HEK293T (cell line): ENCODE results near the gene OXNAD1.

Source experiments
- CTCF ChIA-PET: fragments of 350-600 bp; formaldehyde crosslinking; extraction: SDS; loops from one replicate; lab custom pipeline; 2021; ENCODE audit warnings: antibody characterized with exemption, inconsistent platforms; lab: Yijun Ruan, JAX
- POLR2A ChIA-PET: fragments of 350-600 bp; formaldehyde crosslinking; extraction: SDS; loops from one replicate; lab custom pipeline; 2020; ENCODE audit warnings: antibody characterized with exemption, inconsistent platforms; lab: Yijun Ruan, JAX
- DNase-seq: peaks from one replicate; pipeline ENCODE4 v3.0.0; 2012; ENCODE audit warnings: mixed read lengths; ENCODE audit errors: extremely low spot score
- ARNT ChIP-seq: fragments of 450-650 bp; IDR thresholded peaks from 2 replicates; pipeline ENCODE4 v1.6.1; 2017; ENCODE audit warnings: mild to moderate bottlenecking
- BHLHE40 ChIP-seq: fragments of 450-650 bp; IDR thresholded peaks from 2 replicates; pipeline ENCODE4 v1.6.1; 2016; ENCODE audit warnings: mild to moderate bottlenecking, moderate library complexity, borderline replicate concordance
- CTBP1 ChIP-seq: fragments of 450-650 bp; IDR thresholded peaks from 2 replicates; pipeline ENCODE4 v1.6.1; 2016; ENCODE audit warnings: borderline replicate concordance
- ELF4 ChIP-seq: fragments of 450-650 bp; IDR thresholded peaks from 2 replicates; pipeline ENCODE4 v1.6.1; 2017; ENCODE audit warnings: antibody characterized with exemption
- FOXA1 ChIP-seq: fragments of 450-650 bp; IDR thresholded peaks from 2 replicates; pipeline ENCODE4 v1.6.1; 2016; ENCODE audit warnings: mild to moderate bottlenecking
- FOXK2 ChIP-seq: fragments of 450-650 bp; IDR thresholded peaks from 2 replicates; pipeline ENCODE4 v1.6.1; 2016; ENCODE audit warnings: mild to moderate bottlenecking
- FOXM1 ChIP-seq: fragments of 450-650 bp; IDR thresholded peaks from 2 replicates; pipeline ENCODE4 v1.6.1; 2017; ENCODE audit warnings: mild to moderate bottlenecking, borderline replicate concordance
- HDGF ChIP-seq: fragments of 450-650 bp; IDR thresholded peaks from 2 replicates; pipeline ENCODE4 v1.6.1; 2017; ENCODE audit warnings: antibody characterized with exemption, borderline replicate concordance
- L3MBTL2 ChIP-seq: fragments of 450-650 bp; conservative IDR thresholded peaks from 2 replicates; pipeline ENCODE4 v1.6.1; 2016; ENCODE audit warnings: mild to moderate bottlenecking
- LEF1 ChIP-seq: fragments of 450-650 bp; IDR thresholded peaks from 2 replicates; pipeline ENCODE4 v1.6.1; 2017; ENCODE audit warnings: mild to moderate bottlenecking, borderline replicate concordance
- NFRKB ChIP-seq: fragments of 450-650 bp; IDR thresholded peaks from 2 replicates; pipeline ENCODE4 v1.6.1; 2016; ENCODE audit warnings: mild to moderate bottlenecking, moderate library complexity
- SP1 ChIP-seq: fragments of 450-650 bp; IDR thresholded peaks from 2 replicates; pipeline ENCODE4 v1.6.1; 2017
- SUZ12 ChIP-seq: fragments of 450-650 bp; IDR thresholded peaks from 2 replicates; pipeline ENCODE4 v1.6.1; 2016; ENCODE audit warnings: mild to moderate bottlenecking
- TARDBP ChIP-seq: fragments of 450-650 bp; IDR thresholded peaks from 2 replicates; pipeline ENCODE4 v1.6.1; 2016
- ZNF384 ChIP-seq: fragments of 450-650 bp; IDR thresholded peaks from 2 replicates; pipeline ENCODE4 v1.6.1; 2016
- TF ChIP-seq, protein P1 (sequence below): fragments of 450-650 bp; IDR thresholded peaks from 2 replicates; pipeline ENCODE4 v1.6.1; 2016

OXNAD1 gene

DNA sequence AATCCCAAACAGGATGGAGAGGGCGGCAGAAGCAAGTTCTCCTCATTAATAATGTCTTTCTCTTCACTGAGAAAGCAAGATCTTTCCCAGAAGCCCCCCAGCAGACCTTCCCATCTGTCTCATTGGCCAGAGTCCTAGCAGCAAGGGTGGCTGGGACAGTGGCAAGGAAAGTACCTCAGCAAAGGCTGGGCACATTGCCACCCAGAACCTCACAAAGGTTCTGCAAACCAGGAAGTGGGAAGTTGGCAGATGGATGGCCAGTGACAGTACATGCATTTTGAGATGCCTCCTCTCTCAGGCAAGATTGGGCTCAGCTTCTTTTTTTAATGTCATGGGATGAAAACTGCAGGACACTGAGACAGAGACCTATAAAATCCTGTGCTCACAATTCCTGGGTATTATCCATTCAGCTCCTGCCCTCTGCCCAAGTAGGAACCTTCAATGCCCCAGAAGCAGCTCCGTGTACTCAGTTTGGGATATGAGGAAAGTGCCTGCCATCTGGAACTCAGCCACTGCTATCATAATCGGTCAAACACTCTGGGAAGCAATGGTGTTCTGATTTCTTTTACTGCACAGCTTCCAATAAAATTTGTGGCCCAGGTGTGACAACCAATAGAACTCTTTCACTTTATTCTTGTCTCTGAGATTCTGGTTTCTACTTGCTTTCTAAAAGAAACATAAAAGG lies 25.8 kb upstream of the OXNAD1 start:
- POLR2A ChIA-PET: no interaction called here
- TF ChIP-seq ELF4 (no peak), CTBP1 (no peak), NFRKB (no peak), ZNF384 (no peak), TARDBP (no peak), SP1 (no peak), FOXA1 (no peak), HDGF (no peak), SUZ12 (no peak), FOXM1 (no peak), FOXK2 (no peak), ARNT (no peak), BHLHE40 (no peak), L3MBTL2 (no peak), LEF1 (no peak)
- TF ChIP-seq, protein P1, sequence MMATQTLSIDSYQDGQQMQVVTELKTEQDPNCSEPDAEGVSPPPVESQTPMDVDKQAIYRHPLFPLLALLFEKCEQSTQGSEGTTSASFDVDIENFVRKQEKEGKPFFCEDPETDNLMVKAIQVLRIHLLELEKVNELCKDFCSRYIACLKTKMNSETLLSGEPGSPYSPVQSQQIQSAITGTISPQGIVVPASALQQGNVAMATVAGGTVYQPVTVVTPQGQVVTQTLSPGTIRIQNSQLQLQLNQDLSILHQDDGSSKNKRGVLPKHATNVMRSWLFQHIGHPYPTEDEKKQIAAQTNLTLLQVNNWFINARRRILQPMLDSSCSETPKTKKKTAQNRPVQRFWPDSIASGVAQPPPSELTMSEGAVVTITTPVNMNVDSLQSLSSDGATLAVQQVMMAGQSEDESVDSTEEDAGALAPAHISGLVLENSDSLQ: no peak
- CTCF ChIA-PET: no interaction called here
- no peak for DNase-seq

DNA sequence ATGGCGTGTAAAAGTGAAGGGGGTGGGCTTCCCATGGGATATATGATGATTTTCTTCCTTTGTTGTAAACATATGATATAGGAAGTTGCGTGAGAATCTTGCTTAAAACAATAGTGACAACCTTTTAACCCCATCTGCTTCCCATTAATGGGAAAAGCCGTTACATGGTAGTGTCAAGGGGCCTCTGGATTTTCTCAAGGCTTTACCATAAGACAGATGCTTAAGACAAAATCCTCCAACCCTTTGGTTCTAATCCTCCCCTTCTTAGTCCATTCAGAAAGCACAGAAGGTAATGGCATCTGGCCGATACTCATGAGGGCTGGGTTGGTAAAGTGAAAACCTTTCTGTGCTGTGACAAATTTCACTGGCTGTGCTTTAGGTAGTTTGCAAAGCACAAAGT lies 25.2 kb upstream of the OXNAD1 start:
- TF ChIP-seq, protein P1: no peak
- no peak for TF ChIP-seq FOXA1
- no peak for TF ChIP-seq ELF4
- no peak for TF ChIP-seq ARNT
- no peak for TF ChIP-seq L3MBTL2
- TF ChIP-seq CTBP1: no peak
- no peak for TF ChIP-seq SUZ12
- no peak for TF ChIP-seq SP1
- no peak for TF ChIP-seq FOXK2
- no peak for TF ChIP-seq BHLHE40
- CTCF ChIA-PET: no interaction called here
- DNase-seq: no peak
- POLR2A ChIA-PET: no interaction called here

DNA sequence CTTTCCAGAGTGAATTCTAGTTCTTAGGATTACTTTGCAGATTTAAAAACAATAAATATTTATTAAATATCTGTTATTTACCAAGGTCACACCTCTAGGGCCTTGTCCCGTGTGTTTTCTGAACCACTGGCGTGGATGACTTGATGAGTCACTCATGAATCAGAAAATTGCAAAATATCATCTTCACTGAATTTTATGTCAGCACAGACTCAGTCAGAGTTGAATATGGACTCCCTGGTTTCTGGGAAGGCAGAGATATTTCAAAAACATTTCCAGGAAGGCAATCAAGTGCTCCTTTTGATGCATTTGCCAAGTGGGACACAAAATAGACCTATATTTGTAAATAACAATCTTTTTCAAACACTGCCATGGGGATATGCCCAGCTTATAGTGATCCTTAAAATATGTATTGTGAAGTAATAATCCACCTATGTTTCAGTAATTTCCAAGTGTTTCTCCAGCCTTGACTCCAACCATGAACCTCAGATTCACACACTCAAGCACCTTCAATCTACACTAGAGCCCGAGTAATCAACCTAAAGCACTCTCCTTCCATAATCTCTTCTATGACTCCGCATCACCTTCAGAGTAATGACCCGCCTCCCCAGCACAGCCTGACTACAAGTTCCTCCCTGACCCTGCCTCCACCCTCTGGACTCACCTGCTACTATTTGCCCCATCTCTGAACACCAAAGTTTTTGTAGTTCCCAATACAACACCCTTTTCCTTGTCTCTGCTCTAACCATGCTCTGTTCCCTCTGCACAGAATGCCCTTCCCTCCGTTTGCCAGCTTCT lies 24.6 kb upstream of the OXNAD1 start:
- TF ChIP-seq, protein P1: no peak
- TF ChIP-seq CTBP1: no peak
- no peak for TF ChIP-seq HDGF
- no peak for TF ChIP-seq FOXK2
- no peak for TF ChIP-seq SP1
- TF ChIP-seq LEF1: no peak
- no peak for TF ChIP-seq L3MBTL2
- CTCF ChIA-PET: no interaction called here
- no peak for DNase-seq
- POLR2A ChIA-PET: no interaction called here

DNA sequence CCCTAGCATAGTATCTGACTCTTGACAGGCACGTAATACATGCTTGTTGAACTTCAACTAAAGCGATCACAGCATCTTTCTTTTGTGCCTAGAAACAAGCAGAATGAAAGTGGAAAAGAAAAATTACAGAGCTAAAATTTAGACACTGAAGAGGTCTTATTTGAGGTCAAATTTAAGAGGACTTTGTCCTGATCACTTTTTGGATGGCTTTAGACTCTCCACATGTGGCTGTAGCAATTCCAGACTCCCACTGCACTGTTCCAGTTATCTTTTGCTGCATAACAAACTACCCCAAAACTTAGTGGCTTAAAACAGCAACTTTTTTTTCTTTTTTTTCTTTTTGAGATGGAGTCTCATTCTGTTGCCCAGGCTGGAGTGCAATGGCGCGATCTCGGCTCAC lies 23.8 kb upstream of the OXNAD1 start:
- ChIA-PET CTCF (no interaction called here), POLR2A (no interaction called here)
- TF ChIP-seq, protein P1: no peak
- no peak for TF ChIP-seq FOXK2
- no peak for DNase-seq

DNA sequence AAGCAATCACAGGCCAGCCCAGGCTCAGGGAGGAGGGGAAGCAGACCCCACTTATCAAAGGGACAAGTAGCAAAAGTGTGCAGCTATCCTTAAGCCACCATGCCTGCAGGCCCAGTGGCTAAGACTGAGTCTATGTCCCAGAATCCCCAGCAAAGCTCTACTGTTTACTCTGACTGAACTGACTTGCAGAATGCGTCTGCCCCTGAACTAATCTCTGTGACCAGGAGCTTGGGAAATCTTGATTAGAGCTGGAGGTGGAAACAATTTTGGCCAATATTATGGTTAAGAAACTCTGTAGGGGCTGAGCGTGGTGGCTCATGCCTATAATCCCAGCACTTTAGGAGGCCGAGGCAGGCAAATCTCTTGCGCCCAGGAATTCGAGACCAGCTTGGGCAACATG lies 22.8 kb upstream of the OXNAD1 start:
- ChIA-PET POLR2A (no interaction called here), CTCF (interaction anchor here (0.6 kb wide), 2 partner anchors 11 to 294 kb away, joined by 3 to 6 read pairs; no protein-coding TSS in a partner anchor)
- DNase-seq: no peak
- TF ChIP-seq LEF1 (no peak), CTBP1 (no peak), ZNF384 (no peak), FOXM1 (no peak)

DNA sequence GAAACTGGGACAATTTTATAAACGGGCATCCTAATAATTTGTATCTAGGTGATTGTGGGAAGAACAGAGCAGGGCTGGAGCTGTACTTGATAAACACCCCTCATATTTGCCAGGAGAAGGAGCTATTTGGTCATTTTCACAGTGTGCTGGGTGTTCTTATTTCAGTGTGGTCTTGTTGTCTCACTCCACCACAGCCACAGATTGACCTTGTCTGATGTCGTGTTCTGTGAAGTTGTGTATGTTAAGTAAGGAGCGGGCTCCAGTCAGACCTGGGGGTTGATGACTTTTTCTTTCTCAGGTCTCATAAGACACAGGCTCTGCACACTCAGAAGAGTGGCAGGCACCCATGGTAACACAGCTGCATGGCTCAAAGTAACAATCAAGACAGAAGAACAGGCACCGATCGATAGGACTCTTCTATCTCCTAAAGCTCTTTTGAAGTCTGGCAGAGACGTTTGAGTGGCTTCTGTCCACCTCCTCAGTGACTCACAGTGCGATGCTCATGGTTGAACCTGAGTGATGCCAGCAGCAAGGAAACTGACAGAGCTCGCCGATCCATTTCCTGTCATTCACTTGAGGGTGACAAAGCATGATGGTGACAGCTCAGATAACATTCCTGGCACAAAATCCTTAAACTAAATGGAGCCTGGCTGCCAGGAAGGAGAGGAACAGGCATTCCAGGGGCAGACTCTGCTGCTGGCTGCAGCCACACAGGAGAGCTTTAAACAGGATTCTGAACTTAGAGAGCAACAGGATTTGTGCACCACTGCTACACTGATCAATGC lies 21.1 kb upstream of the OXNAD1 start:
- ChIA-PET CTCF (interaction anchor here (0.6 kb wide), 1 partner anchor 59 kb away, joined by 4 read pairs; no protein-coding TSS in a partner anchor), POLR2A (interaction anchor here (1.7 kb wide), 1 partner anchor 21 kb away, joined by 6 read pairs; the partner anchor contains the start of genes DPH3 and OXNAD1)
- DNase-seq: no peak
- TF ChIP-seq SP1 (no peak), FOXA1 (no peak), HDGF (no peak), BHLHE40 (no peak), SUZ12 (no peak)
- TF ChIP-seq, protein P1: no peak
